GM21576 (cell line): ENCODE results near the gene EDC3.
"Not testable (repeated sequence)": the region's sequence is repeated elsewhere in the genome, so short reads cannot be mapped to it uniquely, and the experiment has no call there.

ENCODE experiments used
- ATAC-seq: cut with Tn5 transposase; IDR thresholded peaks from one replicate; pipeline ENCODE4 v1.9.1; 2021; ENCODE audit warnings: mild to moderate bottlenecking, moderate library complexity; ENCODE audit not compliant: unreplicated experiment

Gene EDC3

DNA sequence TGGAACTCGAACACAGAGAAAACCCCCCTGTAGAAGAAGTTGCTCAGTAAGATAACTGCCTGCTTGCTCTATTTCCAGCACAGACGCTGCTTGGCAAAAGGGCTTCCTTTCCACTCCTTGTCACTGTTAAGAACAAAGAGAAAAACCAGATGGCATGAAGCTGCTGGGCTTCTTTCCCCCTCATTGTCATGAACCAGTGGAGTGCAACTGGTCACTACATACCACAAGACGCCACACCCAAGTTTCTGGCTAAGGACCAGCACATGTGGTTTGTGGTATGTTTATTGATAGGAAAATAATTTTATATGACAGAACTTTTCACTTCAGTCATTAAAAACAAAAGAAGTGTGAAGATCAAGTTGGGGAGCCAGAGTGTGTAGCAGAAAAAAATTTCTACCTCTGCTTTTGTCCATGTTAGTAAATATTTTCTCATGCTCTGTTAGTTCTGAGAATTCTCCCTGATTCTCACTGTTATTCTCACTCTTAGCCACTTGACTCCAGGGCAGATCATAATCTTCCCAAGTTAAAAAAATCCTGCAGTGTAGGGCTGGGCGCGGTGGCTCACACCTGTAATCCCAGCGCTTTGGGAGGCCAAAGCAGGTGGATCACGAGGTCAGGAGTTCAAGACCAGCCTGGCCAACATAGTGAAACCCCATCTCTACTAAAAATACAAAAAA lies 42.3 kb downstream of the EDC3 start:
- no peak for ATAC-seq

DNA sequence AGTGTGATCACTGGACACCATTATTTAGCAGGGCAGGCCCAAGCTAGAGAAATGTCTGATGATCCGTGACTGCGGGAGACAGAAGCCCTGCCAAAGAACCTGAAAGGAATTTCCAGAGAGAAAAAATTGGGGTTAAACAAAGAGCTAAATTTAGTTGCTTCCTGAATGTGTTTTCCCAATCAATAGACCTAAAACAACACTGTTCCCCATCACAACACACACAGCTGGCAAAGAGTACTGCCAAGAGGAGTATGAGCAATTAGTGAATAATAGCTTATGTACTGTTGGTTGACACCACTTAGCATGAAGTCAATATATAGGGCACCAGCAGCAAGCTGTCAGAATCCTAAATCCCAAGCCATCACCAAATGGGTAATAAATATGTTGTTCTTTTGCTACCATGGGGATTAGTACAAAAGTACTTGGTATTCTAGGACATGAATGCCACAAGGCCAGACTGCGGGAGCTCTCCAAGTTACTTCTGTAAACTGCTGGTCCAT lies 44.5 kb downstream of the EDC3 start:
- no peak for ATAC-seq

DNA sequence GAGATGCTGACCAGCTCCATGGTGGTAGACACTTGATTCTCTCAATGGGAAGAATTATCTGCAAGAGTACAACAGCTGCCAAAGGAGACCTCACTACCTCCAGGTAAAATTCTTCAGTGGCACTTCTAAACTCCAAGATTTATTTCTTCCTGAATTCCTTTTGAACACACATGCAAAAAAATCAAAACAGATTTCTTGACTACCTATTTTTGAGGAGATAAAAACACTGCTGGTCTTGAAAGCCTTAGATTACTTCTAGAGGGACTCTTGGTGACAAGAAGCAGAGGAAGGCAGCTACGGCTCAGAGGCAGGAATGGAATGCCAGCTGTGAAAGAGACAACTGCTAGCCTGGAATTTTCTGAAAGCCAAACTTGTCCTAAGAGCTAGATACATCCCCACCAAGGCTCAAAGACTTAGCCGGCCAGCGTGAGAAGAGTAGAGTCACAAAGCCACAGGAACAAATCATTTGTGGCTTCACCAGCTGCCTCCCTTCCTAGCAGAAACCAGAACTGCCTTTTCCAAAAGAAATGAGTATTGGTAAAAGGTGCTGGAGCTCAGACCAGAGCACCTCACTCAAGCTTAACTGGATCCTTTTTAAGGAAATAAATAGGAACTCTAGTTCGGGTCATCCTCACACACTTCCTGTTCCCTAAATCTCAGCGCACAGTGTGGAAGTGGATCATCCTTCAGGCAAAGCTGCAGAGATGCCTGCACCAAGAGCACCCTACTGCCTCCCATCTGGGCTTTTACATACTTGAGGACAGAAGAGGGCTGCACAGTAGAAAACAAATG lies 47.6 kb downstream of the EDC3 start:
- no peak for ATAC-seq

DNA sequence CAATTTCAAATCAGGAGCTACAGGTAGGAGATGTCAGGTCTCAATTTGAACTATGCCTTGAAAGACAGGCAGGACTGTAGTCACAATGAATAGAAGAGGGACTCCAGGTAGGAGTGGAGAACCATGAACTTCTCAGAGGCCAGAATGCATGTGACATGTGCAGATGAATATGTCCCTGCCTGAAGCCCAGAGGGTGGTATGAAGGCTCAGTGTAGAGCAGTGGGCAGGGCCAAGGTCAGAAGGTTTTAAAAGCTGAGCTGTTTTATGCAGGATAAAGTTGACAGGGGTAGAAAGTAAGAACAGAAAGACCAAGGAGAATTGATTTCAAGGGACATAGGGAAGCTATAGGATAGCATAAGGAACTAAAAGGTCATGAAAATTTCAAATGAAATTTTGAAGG lies 49.3 kb downstream of the EDC3 start:
- no peak for ATAC-seq

DNA sequence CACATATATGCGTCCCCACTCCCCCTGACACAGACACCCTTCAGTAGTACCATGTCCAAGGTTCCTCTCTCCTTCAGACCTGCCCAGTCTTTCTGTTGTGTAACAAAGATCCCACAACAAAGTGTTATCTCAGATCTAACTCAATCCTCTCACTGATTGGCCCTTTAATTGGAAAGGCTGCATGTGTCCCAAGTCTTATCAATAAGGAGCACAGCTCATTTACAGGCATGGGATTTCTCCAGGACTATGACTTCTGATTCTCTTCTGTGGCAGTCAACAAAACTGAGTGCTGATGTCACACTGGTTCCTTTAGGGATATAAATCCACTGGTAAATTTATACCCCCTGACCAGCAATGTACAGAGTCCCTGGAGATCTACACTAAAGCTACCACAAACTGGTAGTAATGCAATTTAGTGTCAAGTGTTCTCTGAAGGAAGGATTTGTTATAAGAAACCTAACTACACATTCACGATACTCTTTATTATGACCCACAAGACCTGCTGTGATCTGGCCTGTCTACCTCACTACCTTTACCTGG lies 52.1 kb downstream of the EDC3 start:
- no peak for ATAC-seq

DNA sequence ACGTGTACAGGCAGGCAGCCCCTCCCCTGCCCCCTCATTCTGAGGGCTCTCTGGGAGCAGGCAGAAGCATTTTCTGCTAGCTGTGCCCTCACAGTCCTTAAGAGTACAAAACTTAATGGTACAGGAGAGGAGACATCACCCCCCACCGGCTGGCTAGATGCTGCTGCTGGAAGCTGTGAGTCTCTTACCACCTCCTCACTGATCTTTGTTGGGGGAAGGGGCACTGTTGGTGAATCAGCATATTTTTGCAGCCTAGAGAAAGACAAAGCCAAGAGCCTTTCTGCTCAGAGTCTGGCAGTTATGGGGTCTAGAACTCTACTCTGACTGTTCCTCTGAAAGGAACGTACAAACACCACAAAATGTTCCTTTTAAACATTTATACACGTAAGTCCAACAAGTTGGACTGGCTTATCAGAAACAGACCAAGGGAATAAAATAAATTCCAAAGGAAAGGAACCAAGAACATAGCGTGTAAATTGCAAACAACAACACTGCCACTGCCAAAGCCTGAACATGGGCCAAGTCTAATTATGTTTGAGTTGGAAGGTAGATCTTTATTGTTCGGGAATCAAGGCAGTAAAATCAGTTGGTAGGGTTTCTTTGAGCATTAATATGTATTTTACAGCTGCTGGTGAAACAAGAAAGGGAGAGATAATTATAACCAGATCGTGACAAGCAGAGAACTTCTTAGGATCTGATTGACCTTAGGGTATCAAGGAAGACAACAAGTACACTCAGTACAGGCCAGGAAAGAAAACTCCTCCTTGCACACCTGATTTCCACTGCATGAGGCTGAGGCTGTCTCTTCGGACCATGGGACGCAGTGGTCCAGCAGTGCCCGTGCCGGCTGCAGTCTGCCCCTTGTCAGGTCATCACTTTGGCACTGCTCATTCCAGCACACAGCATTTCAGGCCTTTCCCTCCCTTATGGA lies 52.8 kb downstream of the EDC3 start:
- no peak for ATAC-seq

DNA sequence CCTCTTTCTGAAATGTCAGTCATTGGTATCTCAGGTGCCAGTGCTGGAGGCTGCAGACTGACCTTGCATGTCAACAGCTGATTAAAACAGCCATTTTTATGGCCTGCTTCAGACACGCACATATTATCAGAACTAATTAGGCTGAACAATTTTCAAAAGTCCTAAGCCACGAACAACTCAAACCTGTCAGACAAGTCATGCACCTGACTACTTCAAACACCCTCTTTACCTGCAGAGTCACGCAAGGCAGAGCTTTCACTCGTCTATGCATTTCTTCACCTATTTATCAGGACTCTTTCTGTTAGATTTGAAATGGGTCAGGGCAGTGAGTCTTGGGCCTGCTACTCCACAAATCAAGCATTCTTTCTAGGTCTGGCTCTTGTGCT lies 53.5 kb downstream of the EDC3 start:
- ATAC-seq, result no peak

DNA sequence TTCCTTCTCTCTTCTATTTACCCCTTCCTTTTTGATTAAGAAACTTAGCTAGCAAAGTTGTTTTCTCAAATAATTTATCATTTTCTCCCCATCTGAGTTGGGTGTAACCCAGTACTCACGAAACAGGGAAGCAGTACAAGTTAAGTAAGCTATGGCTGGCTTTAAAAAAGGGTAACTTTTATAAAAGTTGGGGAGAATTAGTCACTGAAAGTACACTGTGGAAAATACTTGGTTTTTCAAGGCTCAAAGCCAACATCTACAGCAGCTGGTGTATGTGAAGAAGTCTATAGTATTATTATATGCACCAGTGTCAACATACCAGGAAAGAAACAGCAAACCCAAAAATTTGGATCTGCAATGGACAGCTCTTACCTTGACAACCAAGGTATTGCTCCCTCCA lies 54.7 kb downstream of the EDC3 start:
- ATAC-seq, result no peak

DNA sequence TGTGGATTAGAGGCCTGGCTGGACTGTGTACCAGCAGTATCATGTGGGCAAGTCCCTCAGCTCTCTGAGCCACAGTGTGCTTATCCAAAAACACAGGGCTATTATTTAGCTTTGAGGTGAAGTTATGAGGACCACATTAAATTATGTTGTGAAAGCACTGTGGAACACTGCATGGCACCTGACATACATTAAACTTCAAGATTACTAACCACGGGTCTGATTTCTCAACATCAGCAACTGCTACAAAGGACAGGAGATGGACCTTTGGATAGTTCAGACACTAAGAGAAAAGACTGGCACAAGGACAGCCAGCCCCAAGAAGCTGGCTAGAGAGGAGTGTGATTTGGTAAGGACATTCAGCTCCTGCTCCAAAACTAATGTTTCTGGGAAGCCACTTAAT lies 58.8 kb downstream of the EDC3 start:
- no peak for ATAC-seq

DNA sequence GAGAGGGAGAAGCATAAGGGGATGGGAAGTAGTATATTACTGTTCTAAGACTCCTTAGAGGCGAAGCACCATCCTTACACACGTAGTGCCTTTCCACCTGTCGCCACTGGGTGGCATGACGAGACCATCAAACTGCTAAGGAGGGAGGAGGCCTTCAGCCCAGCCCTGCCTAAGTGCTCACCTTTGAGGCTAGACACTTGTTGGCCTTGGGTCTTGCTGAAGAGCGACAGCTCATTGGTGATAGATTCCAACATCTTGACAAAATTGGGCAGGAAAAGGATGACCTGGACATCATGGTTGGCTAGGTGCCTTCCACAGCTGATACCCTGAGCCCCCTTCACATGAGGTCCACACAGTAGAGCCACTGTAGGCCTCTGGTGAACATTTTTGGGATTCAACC lies 60.6 kb downstream of the EDC3 start:
- ATAC-seq, result no peak

DNA sequence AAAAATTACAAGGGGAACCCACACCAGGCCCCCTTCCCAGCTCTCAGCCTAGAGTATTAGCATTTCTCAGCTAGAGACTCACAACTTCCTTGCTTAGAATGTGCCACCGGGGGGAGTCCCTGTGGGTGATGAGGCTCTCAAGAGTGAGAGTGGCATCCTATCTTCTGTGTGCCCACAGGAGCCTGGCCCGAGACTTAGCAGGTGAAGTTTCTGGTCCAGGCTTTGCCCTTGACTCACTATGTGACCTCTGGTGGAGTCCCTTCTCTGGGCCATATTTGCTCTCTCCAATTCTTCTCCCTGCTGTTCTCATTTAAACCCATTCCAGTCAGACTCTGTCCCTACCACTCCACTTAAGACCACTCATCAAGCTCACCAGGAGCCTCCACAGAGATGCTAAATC lies 62.0 kb downstream of the EDC3 start:
- ATAC-seq, result no peak

DNA sequence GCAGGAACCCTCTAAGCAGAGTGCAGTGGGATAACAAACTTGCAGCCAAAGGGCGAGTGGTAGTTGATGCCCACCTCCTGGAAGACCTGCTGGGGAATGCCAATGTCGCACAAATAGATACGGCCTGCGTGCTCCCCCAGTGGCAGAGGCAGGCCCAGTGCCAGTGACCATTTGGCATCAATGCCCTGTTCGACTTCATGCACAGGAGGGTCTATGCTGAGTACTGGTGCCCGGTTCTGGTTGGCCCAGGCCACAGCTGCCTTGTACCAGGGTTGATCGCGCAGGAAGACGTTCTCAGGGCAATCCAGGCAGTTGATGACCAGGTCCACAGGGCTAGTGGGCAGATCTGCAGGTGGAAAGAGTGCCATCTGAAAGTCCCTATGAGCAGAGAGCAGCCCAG lies 63.2 kb downstream of the EDC3 start:
- ATAC-seq, result no peak

DNA sequence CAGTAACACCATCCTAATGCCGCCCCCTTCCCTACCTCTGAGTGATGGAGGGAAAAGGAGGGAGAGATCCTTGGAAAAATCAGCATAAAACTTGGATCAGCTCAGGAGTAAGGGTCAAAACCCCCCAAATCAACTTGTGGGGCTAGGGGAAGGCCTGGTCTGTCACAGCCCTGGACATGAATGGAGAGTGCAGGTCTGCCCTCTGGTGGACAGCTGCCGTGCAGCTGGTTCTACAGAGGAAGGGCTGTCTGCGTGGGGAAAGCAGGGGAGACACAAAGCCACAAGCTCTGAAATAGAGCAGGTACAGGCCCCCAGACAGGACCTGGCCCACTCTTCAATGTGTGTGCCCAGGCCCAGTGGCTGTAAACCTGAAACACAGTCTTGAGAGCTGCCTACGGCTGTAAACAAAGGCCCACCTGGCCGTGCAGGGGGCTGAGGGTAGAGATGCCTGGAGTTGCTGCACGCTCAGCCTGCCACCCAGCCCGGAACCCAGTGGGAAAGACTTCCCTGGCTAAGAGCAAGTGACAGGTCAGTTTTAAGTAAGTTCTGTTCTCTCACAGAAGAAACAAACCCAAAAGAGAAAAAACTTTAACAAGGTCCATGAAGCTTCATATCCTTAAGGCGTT lies 63.8 kb downstream of the EDC3 start:
- ATAC-seq, result no peak

DNA sequence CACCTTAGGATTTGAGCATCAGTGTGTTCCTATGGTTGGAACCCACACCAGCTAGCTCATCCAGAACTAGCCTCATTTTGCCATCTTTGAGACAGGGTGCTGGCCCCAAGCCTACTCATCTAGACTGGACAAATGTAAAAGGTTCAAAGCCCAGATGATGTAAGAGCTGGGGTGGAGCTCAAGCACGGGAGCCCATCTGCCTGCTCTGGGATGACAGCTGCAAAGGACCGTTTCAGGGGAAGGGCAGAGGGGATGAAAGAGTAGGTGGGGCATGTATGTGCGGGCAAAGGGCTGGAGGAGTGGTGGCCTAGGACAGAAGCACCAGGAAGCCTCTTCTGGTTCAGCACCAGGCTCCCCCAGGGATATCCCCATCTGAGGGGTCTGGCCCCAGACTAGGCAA lies 64.4 kb downstream of the EDC3 start:
- ATAC-seq, result no peak

DNA sequence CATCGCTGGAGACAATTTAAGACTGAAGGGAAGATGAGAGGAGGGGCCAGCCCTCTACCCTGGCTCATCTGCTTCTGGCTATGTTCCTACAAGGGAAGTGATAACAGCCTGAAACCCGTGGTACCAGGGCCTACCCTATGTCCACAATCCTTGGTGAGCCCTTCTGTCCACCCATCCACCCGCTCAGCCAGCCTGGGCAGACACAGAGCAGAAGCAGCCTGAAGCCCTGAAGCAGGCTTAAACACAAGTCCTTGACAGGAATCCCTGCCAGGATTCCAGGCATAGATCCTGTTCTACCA lies 64.8 kb downstream of the EDC3 start:
- ATAC-seq, result no peak

DNA sequence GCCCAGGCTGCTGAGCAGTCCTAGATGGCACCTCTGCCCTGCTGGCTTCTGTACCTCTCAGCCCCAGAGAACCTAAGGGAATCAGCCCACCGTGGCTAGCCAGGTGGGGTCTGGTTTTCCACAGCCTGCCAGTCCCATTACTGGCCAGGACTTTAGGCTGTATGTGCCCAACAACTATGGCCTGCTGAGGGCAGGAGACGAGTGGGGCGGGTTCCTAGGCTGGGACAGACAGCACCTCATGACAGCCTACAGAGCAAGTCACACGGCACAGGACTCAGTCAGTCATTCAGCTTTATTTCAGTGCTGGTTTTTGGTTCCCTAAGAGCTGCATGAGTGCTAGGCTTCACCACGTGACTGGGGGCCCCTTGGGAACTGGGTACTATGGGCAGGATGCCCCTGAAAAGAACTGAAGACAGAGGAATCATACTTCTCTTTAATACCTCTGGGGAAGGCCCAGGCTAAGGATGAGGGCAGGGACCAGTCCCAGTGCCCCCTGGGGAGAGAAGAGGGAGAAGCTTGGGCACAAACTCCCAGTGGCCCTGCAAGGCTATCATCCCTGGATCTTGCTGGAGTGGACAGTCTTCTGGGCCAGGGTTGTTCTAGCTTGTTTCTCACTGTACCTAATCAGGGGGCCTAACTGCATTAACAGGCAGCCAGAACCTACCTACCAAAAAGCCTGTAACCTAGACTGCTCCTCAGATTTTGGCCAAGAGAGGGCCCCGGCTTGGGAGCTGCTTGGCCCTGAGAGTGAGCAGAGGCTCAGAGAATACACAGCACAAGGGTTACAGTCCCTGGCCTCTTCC lies 65.3 kb downstream of the EDC3 start:
- ATAC-seq, result no peak

DNA sequence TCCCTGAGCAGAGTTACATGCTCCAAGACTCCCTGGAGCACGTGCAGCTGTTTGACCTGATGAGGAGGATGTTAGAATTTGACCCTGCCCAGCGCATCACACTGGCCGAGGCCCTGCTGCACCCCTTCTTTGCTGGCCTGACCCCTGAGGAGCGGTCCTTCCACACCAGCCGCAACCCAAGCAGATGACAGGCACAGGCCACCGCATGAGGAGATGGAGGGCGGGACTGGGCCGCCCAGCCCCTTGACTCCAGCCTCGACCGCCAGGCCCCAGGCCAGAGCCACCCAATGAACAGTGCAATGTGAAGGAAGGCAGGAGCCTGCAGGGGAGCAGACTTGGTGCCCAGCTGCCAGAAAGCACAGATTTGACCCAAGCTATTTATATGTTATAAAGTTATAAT lies 66.1 kb downstream of the EDC3 start:
- ATAC-seq, result not testable (repeated sequence)

DNA sequence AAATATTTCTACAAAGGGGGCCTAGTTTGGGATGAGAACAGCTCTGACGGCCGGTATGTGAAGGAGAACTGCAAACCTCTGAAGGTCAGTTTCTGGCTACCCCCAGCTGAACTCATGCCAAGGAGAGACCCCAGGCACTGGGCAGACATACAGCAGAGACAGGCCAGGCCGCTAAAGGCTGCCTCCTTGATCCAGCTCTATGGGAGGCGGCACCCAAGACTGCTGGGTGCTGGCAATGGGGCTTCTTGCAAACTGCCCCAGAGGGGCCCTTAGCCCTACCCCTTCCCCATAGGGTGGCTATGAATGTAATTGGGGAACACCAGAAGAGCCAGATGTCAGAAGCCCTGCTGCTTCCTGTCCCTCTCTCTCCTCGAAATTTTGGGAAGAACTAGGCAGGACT lies 66.9 kb downstream of the EDC3 start:
- ATAC-seq, result no peak

DNA sequence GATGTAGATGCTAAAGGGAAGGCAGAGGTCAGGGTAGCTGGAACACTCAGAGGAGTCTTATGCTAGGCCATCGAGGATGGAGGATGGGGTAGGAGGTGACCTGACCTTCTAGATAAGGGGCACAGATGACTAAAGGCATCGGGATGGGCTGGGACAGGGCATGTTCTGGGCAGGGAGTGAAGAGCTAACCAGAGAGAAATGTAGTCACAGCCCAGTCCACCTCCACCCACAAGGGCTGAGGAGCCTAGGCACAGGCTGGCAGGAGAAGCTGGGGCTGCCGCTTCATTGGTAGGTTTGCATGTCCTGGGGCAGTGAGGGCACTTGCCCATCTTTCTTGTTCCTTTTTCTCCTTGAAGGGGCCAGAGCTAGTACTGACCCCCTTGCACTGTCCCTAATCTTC lies 67.6 kb downstream of the EDC3 start:
- no peak for ATAC-seq

DNA sequence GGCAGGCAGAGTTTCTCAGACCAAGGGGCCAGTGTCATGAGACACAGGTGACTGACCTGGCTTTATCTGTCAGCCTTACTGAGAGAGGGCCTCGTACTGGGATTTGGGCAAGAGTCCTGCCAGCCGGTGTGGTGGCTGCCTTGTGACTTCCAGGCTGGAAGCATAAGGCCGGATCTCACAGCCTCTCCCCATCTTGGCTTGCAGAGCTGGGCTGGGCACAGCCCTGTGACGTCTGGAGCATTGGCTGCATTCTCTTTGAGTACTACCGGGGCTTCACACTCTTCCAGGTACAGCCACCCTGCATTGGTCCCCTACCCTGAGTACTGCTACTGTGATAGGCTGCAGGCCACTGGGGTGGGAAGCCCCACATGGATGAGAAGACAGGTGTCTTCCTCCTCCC lies 68.1 kb downstream of the EDC3 start:
- ATAC-seq, result no peak
